Stimulated activated CD8-positive, alpha-beta memory T cell treated with anti-CD3 and anti-CD28 coated beads, Interleukin-7, amount 100 ng/mL, for 1 hour (primary cell): ENCODE data around the gene PIP5K1C.
"Not testable (repeated sequence)": the region's sequence is repeated elsewhere in the genome, so short reads cannot be mapped to it uniquely, and the experiment has no call there.

Experiments
- DNase-seq, 2 donors: peaks; one replicate each; pipeline ENCODE4 v3.0.0-alpha.2; 2020; ENCODE audit warnings: low read depth in 2 of 2

PIP5K1C gene

GRCh38 chr19:3586707-3587346 lies 113.4 kb downstream of the PIP5K1C start:
- DNase-seq = no peak

- DNase-seq = peak in 1 of 2 donors; percentile 31
Observed at GRCh38 chr19:3586127-3586626, 114.1 kb downstream of the PIP5K1C start.

- no peak for DNase-seq
Observed at GRCh38 chr19:3585301-3586126, 114.8 kb downstream of the PIP5K1C start, which contains the start of gene GIPC3. Gene GIPC3 (plus strand): TSS chr19:3585478. CDS start chr19:3585598, 120 bp downstream.

GRCh38 chr19:3584036-3584802 lies 116.0 kb downstream of the PIP5K1C start:
- DNase-seq = not testable (repeated sequence)

GRCh38 chr19:3581792-3582191 lies 118.5 kb downstream of the PIP5K1C start:
- not testable (repeated sequence) for DNase-seq
